ENCODE measurements around the gene C2CD2. TPM values are rescaled to one million over a fixed set of nuclear protein-coding genes. Genes with fewer than 3 reads are reported as not detected.

The C2CD2 gene
- total and polyA plus RNA-seq, 12 donors = 175 to 439 (median 284) TPM

DNA sequence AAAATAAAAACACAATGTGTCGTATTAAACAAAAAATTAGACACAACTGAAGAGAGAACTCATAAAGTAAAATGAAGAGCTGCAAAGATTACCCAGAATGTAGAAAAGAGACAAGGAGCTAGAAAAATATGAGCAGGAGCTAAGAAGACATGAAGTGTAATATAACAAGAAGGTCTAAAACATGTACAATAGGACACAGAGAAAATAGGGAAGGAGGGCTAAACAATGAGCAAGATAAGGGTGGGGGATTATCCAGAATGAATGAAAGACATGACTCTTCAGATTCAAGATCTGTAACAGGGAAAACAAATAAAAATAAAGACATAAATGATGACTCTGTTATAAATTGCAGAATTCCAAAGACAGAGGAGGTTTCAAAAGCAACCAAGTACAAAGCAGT lies 112.9 kb downstream of the C2CD2 start:
- peaks cover 0 to 6% of the 10 kb centered on the region in 2 donors for H3K36me3 ChIP-seq (replicated peaks in 1 of 2)
- no peak overlapping the region for H3K4me3 ChIP-seq
- TF ChIP-seq POLR2A (IDR thresholded peaks at IDR 0.05) (no peak), CTCF (IDR thresholded peaks at IDR 0.05) (no peak)
- DNase-seq = no peak
- intact Hi-C loops (cut with DNase I) = no loop called here
- no peaks in the 10 kb centered on the region for H3K9me3 ChIP-seq (replicated peaks in 1 of 3)
- no peaks in the 10 kb centered on the region for H3K27me3 ChIP-seq
- 94 to 100% (median 97%) methylated on average over 1 of the region's 1 CpG for WGBS, 4 donors
- no peak overlapping the region for H3K27ac ChIP-seq
- no peaks in the 10 kb centered on the region for H3K4me1 ChIP-seq (replicated peaks in 1 of 2)

GRCh38 chr21:41839387-41840000 lies 114.3 kb downstream of the C2CD2 start:
- Histone ChIP-seq H3K36me3 (replicated peaks in 1 of 2) (peaks cover 0 to 12% of the 10 kb centered on the region in 2 donors), H3K4me3 (no peak overlapping the region), H3K4me1 (replicated peaks in 1 of 2) (no peaks in the 10 kb centered on the region), H3K27ac (no peak overlapping the region), H3K27me3 (no peaks in the 10 kb centered on the region), H3K9me3 (replicated peaks in 1 of 3) (no peaks in the 10 kb centered on the region)
- DNase-seq = no peak
- intact Hi-C loops (cut with DNase I) = no loop called here
- TF ChIP-seq POLR2A (IDR thresholded peaks at IDR 0.05) (no peak), CTCF (IDR thresholded peaks at IDR 0.05) (no peak)
- 94 to 97% (median 96%) methylated on average over 21 of the region's 21 CpGs for WGBS, 4 donors

DNA sequence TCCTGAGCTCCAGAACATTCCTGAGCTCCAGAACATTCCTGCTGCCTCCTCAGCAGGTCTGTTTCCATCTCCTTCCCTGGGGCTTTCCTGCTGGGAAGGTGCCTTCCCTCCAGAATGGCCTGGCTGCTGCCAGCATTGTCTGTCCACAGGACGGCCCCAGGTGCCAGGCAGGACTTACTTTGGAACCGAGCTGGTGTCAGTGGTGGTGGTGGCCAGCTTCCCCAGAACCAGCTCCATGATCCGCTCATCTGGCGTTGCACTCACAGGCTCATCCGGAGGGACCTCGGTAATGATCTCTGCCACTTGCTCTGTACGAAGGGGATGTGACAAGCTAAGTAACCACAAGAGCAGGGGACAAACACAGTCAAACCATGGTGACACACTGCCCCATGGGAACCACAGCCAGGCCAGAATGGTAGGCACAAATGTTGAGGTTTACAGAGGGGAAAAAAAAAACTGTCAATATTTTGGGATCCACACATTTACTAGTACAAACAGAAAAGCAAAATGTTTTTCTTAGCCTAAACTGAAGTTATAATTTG lies 116.0 kb downstream of the C2CD2 start:
- intact Hi-C loops (cut with DNase I) = no loop called here
- TF ChIP-seq POLR2A (IDR thresholded peaks at IDR 0.05) (no peak), CTCF (IDR thresholded peaks at IDR 0.05) (no peak)
- no peak for DNase-seq
- Histone ChIP-seq H3K4me3 (no peak overlapping the region), H3K4me1 (replicated peaks in 1 of 2) (no peaks in the 10 kb centered on the region), H3K27me3 (no peaks in the 10 kb centered on the region), H3K9me3 (replicated peaks in 1 of 3) (no peaks in the 10 kb centered on the region), H3K27ac (no peak overlapping the region), H3K36me3 (replicated peaks in 1 of 2) (peaks cover 0 to 19% of the 10 kb centered on the region in 2 donors)
- WGBS, 4 donors = 85 to 100% (median 96%) methylated on average over 7 of the region's 7 CpGs

GRCh38 chr21:41836166-41837015 lies 117.4 kb downstream of the C2CD2 start:
- no peak for TF ChIP-seq POLR2A (IDR thresholded peaks at IDR 0.05)
- TF ChIP-seq CTCF (IDR thresholded peaks at IDR 0.05) = no peak
- H3K4me1 ChIP-seq (replicated peaks in 1 of 2) = no peaks in the 10 kb centered on the region
- no peaks in the 10 kb centered on the region for H3K27me3 ChIP-seq
- no peak overlapping the region for H3K4me3 ChIP-seq
- 94 to 97% (median 95%) methylated on average over 21 to 32 of the region's 32 CpGs for WGBS, 4 donors
- intact Hi-C loops (cut with DNase I) = no loop called here
- H3K9me3 ChIP-seq (replicated peaks in 1 of 3) = no peaks in the 10 kb centered on the region
- H3K36me3 ChIP-seq (replicated peaks in 1 of 2) = peaks cover 0 to 19% of the 10 kb centered on the region in 2 donors
- no peak for DNase-seq
- H3K27ac ChIP-seq = no peak overlapping the region

All from adrenal gland (tissue), 12 donors.